Mucosa of rectum (tissue), 2 donors: Measurements from ENCODE around the gene ZNF407.

ENCODE experiments used
- H3K27ac ChIP-seq, 2 donors: one replicate each; pipeline ENCODE4 v1.7.0; 2013; ENCODE audit warnings: inconsistent platforms in 2 of 2, low read depth in 2 of 2, low read length in 2 of 2
- H3K27me3 ChIP-seq, 2 donors: one replicate each; pipeline ENCODE4 v1.7.0; 2013; ENCODE audit warnings: low read length in 2 of 2; ENCODE audit not compliant: control insufficient read depth in 2 of 2, insufficient read depth in 2 of 2
- H3K36me3 ChIP-seq, 2 donors: one replicate each; pipeline ENCODE4 v1.7.0; 2013; ENCODE audit warnings: low read length in 2 of 2; ENCODE audit not compliant: control insufficient read depth in 2 of 2, insufficient read depth in 2 of 2
- H3K4me1 ChIP-seq, 2 donors: one replicate each; pipeline ENCODE4 v1.7.0; 2013; ENCODE audit warnings: low read length in 2 of 2, mild to moderate bottlenecking in 1 of 2; ENCODE audit not compliant: control insufficient read depth in 2 of 2, insufficient read depth in 2 of 2
- H3K4me3 ChIP-seq, 2 donors: one replicate each; pipeline ENCODE4 v1.7.0; 2013; ENCODE audit warnings: low read length in 2 of 2
- H3K9ac ChIP-seq, 2 donors: one replicate each; pipeline ENCODE4 v1.7.0; 2013; ENCODE audit warnings: low read length in 2 of 2, low read depth in 1 of 2, mild to moderate bottlenecking in 1 of 2
- H3K9me3 ChIP-seq, 2 donors: one replicate each; pipeline ENCODE4 v1.7.0; 2013; ENCODE audit warnings: low read length in 2 of 2; ENCODE audit not compliant: control insufficient read depth in 2 of 2
- donor health status: healthy.
- donor health status: Normal muscosa, but diverticular disease.

ZNF407 gene

DNA sequence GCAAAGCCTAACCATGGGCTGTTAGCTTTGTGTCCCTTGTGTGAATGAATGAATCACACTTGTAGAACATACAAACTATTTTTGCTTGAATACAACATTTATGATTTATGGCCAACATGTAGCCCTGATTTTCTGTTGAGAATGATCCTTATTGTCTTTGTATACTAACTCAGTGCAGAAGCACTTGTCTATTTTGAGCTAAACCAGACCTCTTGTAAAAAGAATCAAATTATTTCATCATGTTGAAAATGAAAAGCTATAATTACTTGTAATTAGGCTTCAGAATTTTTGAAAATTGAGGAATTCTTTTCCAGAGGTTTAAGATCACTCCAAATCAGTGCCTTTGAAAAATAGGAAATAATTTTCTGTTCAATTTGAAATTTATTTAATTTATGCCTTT is 85.9 kb downstream of the ZNF407 start:
- H3K36me3 ChIP-seq, result peaks cover 0 to 4% of the 10 kb centered on the region in 2 donors
- H3K4me3 ChIP-seq, result no peak overlapping the region
- no peak overlapping the region for H3K27ac ChIP-seq
- no peaks in the 10 kb centered on the region for H3K4me1 ChIP-seq
- H3K9ac ChIP-seq, result no peak overlapping the region
- no peaks in the 10 kb centered on the region for H3K27me3 ChIP-seq
- H3K9me3 ChIP-seq, result no peaks in the 10 kb centered on the region

DNA sequence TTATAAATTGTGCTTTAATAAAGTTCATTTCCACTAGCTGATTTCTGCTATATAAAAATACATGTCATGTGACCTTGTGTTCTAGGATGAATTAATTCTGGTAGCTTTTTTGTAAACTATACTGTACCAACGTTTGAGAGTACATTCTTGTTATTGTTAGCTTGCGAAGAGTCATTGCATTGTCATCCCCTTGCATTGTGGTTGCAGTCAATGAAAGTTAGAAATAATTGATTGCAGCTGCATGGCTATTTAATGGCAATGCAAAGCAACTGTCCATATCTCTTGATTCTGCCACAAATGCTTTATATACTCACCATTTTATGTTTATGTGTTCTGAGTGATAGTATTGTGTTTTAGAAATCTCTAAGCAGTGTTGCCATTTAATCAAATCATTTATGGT is 91.6 kb downstream of the ZNF407 start:
- no peaks in the 10 kb centered on the region for H3K9me3 ChIP-seq
- no peaks in the 10 kb centered on the region for H3K4me1 ChIP-seq
- no peaks in the 10 kb centered on the region for H3K27me3 ChIP-seq
- no peak overlapping the region for H3K9ac ChIP-seq
- peaks cover 0 to 4% of the 10 kb centered on the region in 2 donors for H3K36me3 ChIP-seq
- H3K27ac ChIP-seq, result no peak overlapping the region
- no peak overlapping the region for H3K4me3 ChIP-seq

DNA sequence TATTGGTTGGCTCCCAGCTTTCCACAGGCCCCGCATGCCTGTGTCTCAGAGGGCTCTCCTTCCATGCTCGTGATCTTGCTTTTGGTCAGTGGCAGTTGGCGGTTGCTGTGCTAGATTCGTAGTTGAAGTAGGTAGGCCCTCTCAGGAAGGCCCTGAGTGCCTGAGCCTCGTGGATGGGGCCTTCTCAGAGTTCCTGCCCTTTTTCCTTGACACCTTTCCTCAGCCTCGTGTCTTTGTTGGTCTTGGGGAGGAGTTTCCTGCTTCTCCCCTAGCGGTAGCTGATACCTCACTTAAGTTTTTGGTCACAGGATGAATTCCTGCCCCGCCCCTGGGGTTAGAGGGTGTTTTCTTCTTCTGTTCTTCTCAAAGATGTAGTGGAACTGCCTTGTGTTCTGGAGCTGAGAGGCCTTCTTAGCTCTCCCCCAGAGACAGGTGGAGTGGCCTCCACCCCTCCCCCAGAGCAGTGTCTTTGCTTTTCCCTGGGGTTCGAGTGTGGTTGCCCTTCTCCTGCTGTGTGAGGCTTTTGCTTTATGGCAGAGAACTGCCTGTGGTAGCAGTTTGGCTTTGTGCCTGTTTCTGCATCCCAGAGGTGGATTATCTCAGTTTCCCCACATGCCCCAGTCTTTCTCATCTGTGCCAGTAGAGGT is 94.8 kb downstream of the ZNF407 start:
- H3K4me1 ChIP-seq, result no peaks in the 10 kb centered on the region
- H3K9me3 ChIP-seq, result no peaks in the 10 kb centered on the region
- no peak overlapping the region for H3K4me3 ChIP-seq
- no peak overlapping the region for H3K9ac ChIP-seq
- no peaks in the 10 kb centered on the region for H3K36me3 ChIP-seq
- no peaks in the 10 kb centered on the region for H3K27me3 ChIP-seq
- H3K27ac ChIP-seq, result no peak overlapping the region

DNA sequence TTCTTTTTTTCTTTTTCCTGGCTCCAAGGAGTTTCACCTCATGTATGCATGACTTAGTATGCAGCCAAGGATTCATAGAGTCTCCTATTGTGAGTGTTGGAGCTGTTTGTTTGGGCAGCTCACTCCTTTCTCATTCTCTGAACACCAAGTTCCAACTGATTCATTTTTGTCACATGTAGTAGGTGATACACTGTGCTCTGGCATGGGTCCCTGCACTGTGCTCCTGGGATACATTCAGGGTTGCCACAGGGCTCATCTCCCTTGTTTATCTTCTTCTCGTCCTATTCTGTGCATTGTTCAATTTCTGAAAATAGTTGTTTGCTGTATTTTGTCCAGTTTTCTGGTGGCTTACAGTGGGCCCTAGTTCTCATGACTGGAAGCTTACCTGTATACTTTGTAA is 96.8 kb downstream of the ZNF407 start:
- Histone ChIP-seq H3K27ac (no peak overlapping the region), H3K36me3 (no peaks in the 10 kb centered on the region)

DNA sequence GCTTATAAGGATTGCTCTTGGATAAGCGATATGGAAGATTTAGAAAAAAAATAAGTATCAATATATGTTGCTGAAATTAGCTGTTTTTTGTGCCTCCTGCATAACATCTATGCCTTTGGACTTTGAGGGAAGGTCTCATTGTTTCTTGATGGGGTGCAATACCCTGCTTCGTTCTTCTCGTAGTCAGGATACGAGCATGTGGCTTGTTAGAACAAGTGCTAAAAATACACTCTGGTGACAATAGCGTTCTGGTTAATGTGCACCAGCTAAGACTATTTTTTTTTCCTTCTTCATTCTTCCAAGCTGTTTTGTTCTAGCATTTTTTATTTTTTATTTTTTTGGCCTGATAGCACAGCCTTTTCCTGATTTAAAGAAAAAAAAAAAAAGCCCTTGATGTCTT is 97.5 kb downstream of the ZNF407 start:
- no peaks in the 10 kb centered on the region for H3K4me1 ChIP-seq
- no peaks in the 10 kb centered on the region for H3K27me3 ChIP-seq
- no peak overlapping the region for H3K27ac ChIP-seq
- no peaks in the 10 kb centered on the region for H3K9me3 ChIP-seq
- no peak overlapping the region for H3K4me3 ChIP-seq
- H3K9ac ChIP-seq, result no peak overlapping the region
- H3K36me3 ChIP-seq, result no peaks in the 10 kb centered on the region

More for the DNA sequence above, 96.8 kb downstream of the ZNF407 start:
- no peak overlapping the region for H3K9ac ChIP-seq
- no peaks in the 10 kb centered on the region for H3K27me3 ChIP-seq
- no peaks in the 10 kb centered on the region for H3K4me1 ChIP-seq
- no peak overlapping the region for H3K4me3 ChIP-seq
- no peaks in the 10 kb centered on the region for H3K9me3 ChIP-seq

DNA sequence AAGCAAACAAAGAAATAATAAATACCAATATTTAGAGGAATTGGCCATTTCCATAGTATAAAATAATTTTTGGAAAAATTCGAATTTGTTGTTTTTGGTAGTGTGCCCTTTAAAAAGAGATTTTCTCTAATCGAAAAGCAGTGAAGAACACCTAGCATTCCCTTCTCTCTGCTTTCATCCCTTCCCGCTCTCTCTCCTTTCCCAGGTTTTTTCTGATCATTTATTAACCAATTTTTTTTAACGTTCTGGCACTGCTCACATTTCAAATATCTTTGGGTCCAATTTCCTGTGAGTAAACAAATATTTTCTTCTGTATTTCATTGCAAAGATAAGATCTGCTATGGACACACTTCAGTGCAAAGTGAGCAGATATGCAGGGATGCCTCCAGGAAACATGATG is 101.2 kb downstream of the ZNF407 start:
- Histone ChIP-seq H3K4me3 (no peak overlapping the region), H3K9me3 (no peaks in the 10 kb centered on the region), H3K27ac (no peak overlapping the region), H3K9ac (no peak overlapping the region), H3K4me1 (no peaks in the 10 kb centered on the region), H3K36me3 (no peaks in the 10 kb centered on the region), H3K27me3 (no peaks in the 10 kb centered on the region)

DNA sequence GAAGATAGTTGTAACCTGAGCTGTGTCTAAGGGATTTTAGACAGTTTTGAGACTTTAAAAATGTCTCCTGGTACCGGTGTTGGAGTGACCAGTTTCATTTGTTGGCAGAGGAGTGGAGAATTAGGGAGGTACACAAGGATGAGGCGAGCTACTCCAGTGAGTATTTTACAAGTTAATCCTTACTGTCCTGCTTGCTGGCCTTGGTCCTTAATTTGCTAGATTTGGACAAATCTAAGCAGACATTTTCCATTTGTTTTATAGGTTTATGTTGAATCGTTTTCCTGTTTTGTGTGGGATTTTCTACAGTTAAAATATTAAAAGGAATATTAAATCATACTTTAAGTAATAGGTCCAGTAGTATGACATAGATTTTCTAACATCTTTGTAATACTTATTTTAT is 101.8 kb downstream of the ZNF407 start:
- Histone ChIP-seq H3K27ac (no peak overlapping the region), H3K4me3 (no peak overlapping the region), H3K27me3 (no peaks in the 10 kb centered on the region), H3K9me3 (no peaks in the 10 kb centered on the region), H3K4me1 (no peaks in the 10 kb centered on the region), H3K9ac (no peak overlapping the region), H3K36me3 (no peaks in the 10 kb centered on the region)

DNA sequence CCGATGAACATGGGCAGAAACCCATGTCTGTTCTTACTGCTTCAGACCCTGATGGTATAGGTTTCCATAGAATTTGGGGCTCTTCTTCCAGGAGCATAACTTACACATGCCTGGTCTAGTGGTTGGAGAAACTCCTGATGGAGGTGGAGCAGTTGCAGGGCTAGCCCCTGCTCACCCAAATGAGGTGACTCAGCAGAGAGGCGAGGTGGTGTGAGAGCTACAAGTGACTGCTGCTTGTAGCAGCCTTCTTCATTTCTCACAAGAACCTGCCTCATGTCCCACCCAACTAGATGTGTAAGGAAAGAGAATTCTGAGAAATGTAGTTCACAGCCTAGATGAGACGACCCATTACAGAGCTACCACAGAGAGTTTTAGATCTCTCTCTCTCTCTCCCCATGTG is 105.3 kb downstream of the ZNF407 start:
- Histone ChIP-seq H3K9me3 (no peaks in the 10 kb centered on the region), H3K9ac (no peak overlapping the region), H3K36me3 (no peaks in the 10 kb centered on the region), H3K4me1 (no peaks in the 10 kb centered on the region), H3K27me3 (no peaks in the 10 kb centered on the region), H3K4me3 (no peak overlapping the region), H3K27ac (no peak overlapping the region)

DNA sequence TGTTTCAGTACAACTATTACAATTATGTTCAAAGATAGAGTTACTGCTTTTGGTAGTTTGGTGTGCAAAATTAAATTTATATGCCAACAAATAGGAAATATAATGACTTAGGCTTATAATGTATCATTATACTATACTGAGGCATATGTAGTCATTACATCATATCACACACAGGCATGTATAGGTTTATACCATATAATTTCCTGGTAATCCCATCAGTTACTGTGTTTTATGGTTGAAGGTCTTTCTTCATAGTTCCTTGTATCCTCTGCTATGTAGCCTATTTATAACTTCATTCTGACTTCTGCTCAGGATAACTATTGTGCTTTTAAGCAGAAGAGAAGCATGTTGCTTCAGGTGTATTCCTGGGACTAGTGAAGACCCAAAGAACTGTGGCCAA is 110.5 kb downstream of the ZNF407 start:
- no peak overlapping the region for H3K27ac ChIP-seq
- H3K36me3 ChIP-seq, result no peaks in the 10 kb centered on the region
- H3K27me3 ChIP-seq, result no peaks in the 10 kb centered on the region
- H3K4me1 ChIP-seq, result no peaks in the 10 kb centered on the region
- no peak overlapping the region for H3K9ac ChIP-seq
- H3K9me3 ChIP-seq, result no peaks in the 10 kb centered on the region
- no peak overlapping the region for H3K4me3 ChIP-seq

DNA sequence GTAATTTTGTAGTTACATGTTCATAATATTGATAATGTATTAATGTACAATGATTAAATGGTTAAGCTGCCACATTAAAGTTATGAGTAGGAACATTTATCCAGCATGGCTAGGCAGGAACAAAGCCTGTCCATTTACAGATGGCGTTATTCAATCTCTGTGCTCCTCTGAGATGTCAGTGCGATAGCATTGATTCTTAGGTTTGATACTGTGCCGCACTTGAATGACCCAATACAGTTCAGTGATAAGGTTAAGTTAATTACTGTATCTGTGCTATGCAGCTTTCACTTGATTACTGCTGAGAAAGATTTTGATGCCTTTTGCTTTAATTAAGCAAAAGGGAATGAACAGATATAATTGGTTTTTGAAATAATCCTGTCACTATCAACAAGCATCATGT is 111.8 kb downstream of the ZNF407 start:
- H3K9me3 ChIP-seq, result no peaks in the 10 kb centered on the region
- no peak overlapping the region for H3K4me3 ChIP-seq
- no peak overlapping the region for H3K27ac ChIP-seq
- no peaks in the 10 kb centered on the region for H3K4me1 ChIP-seq
- H3K9ac ChIP-seq, result no peak overlapping the region
- H3K27me3 ChIP-seq, result no peaks in the 10 kb centered on the region
- no peaks in the 10 kb centered on the region for H3K36me3 ChIP-seq

DNA sequence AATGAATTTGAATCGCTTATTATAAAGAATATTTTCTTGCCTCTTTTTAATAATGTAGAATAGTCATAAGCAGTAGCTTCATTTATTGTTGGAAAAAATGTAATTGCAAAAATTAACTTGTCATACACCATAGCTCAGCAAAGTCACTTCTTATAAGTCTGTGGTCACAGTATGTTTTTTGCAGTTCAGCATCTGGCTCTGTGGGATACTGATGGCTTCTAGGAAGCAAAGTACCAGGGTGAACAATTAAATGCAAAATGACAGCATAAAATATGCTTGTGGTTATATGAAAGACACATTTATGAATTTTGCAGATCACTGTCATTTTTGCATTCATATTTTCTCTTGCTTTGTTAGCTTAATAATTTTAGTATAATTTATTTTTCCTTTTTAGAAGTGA is 116.5 kb downstream of the ZNF407 start:
- H3K9ac ChIP-seq, result no peak overlapping the region
- no peak overlapping the region for H3K4me3 ChIP-seq
- no peaks in the 10 kb centered on the region for H3K36me3 ChIP-seq
- H3K27ac ChIP-seq, result no peak overlapping the region
- H3K27me3 ChIP-seq, result no peaks in the 10 kb centered on the region
- no peaks in the 10 kb centered on the region for H3K4me1 ChIP-seq
- H3K9me3 ChIP-seq, result no peaks in the 10 kb centered on the region
